CD14-positive monocyte (primary cell): ENCODE data around the gene OGFRL1. TPM values are rescaled to one million over a fixed set of nuclear protein-coding genes. Genes with fewer than 3 reads are reported as not detected.
A peak's percentile ranks its signal among the peaks of the same experiment; 100 is the strongest.

Source experiments
- DNase-seq, 3 donors: peaks; one replicate each; pipeline ENCODE4 v3.0.0-alpha.2; 2011 to 2022
- H2AFZ ChIP-seq: 2 replicates; pipeline ENCODE4 v1.6.0; 2012; ENCODE audit warnings: mild to moderate bottlenecking, low read depth, low read length, inconsistent platforms; ENCODE audit not compliant: insufficient read depth, poor library complexity, severe bottlenecking
- H3K27ac ChIP-seq, 2 donors: 1 replicate in 1 of 2; 2 replicates in 1 of 2; pipeline ENCODE4 v1.5.1; 2012 to 2013; ENCODE audit warnings: low read length in 2 of 2, control low read depth in 1 of 2, inconsistent platforms in 1 of 2, low read depth in 1 of 2, mild to moderate bottlenecking in 1 of 2
- H3K27me3 ChIP-seq, 2 donors: one replicate each; pipeline versions ENCODE4 v1.6.0 to v1.6.1; 2011 to 2013; ENCODE audit warnings: low read length in 2 of 2; ENCODE audit not compliant: control insufficient read depth in 2 of 2, insufficient read depth in 2 of 2
- H3K36me3 ChIP-seq, 2 donors: replicated peaks in 1 of 2; 1 replicate in 1 of 2; 2 replicates in 1 of 2; pipeline versions ENCODE4 v1.5.1 to v1.6.1; 2012 to 2013; ENCODE audit warnings: low read length in 2 of 2, control low read depth in 1 of 2, inconsistent platforms in 1 of 2, mild to moderate bottlenecking in 1 of 2; ENCODE audit not compliant: insufficient read depth in 2 of 2, control insufficient read depth in 1 of 2
- H3K4me1 ChIP-seq, 2 donors: 1 replicate in 1 of 2; 2 replicates in 1 of 2; pipeline versions ENCODE4 v1.5.1 to v1.6.1; 2012 to 2013; ENCODE audit warnings: low read length in 2 of 2, control low read depth in 1 of 2, inconsistent platforms in 1 of 2, mild to moderate bottlenecking in 1 of 2, moderate library complexity in 1 of 2; ENCODE audit not compliant: insufficient read depth in 2 of 2, control insufficient read depth in 1 of 2
- H3K4me2 ChIP-seq: replicated peaks from 2 replicates; pipeline ENCODE3; 2012; ENCODE audit warnings: low read length, moderate library complexity, mild to moderate bottlenecking; ENCODE audit not compliant: poor library complexity, severe bottlenecking; ENCODE audit errors: extremely low read depth
- H3K4me3 ChIP-seq, 3 experiments: fragments of 200-600 bp in 1 of 3; sonication (generic) in 1 of 3; replicated peaks in 1 of 3; 1 replicate in 2 of 3; 2 replicates in 1 of 3; pipeline ENCODE4 v1.5.1; 2011 to 2013; ENCODE audit warnings: low read length in 3 of 3, mild to moderate bottlenecking in 3 of 3, control low read depth in 2 of 3, low read depth in 2 of 3, inconsistent platforms in 1 of 3, moderate library complexity in 1 of 3
- H3K79me2 ChIP-seq: 2 replicates; pipeline ENCODE4 v1.6.0; 2012; ENCODE audit warnings: mild to moderate bottlenecking, control low read depth, inconsistent platforms, low read length, moderate library complexity; ENCODE audit not compliant: insufficient read depth
- H3K9ac ChIP-seq: 2 replicates; pipeline ENCODE4 v1.6.0; 2017; ENCODE audit warnings: low read length, mild to moderate bottlenecking; ENCODE audit not compliant: insufficient read depth, poor library complexity, severe bottlenecking
- H3K9me3 ChIP-seq, 2 donors: replicated peaks in 1 of 2; 1 replicate in 1 of 2; 2 replicates in 1 of 2; pipeline versions ENCODE4 v1.5.1 to v1.6.1; 2012 to 2013; ENCODE audit warnings: low read length in 2 of 2, control low read depth in 1 of 2; ENCODE audit not compliant: control insufficient read depth in 1 of 2, insufficient read depth in 1 of 2
- H4K20me1 ChIP-seq: 2 replicates; pipeline ENCODE4 v1.6.0; 2012; ENCODE audit warnings: mild to moderate bottlenecking, low read length, control low read depth, moderate library complexity; ENCODE audit not compliant: insufficient read depth
- H3K27ac Mint-ChIP-seq, 7 donors: one replicate each; pipeline ENCODE4 v1.8.0; 2020; ENCODE audit warnings: mild to moderate bottlenecking in 7 of 7, mixed read lengths in 7 of 7, moderate library complexity in 6 of 7, inconsistent platforms in 2 of 7
- H3K27me3 Mint-ChIP-seq, 3 donors: one replicate each; pipeline ENCODE4 v1.8.0; 2021 to 2022; ENCODE audit warnings: low read depth in 3 of 3, mild to moderate bottlenecking in 3 of 3, mixed read lengths in 3 of 3, moderate library complexity in 3 of 3, inconsistent platforms in 1 of 3
- H3K36me3 Mint-ChIP-seq, 2 donors: one replicate each; pipeline ENCODE4 v1.8.0; 2020; ENCODE audit warnings: mixed read lengths in 2 of 2, inconsistent platforms in 1 of 2, mild to moderate bottlenecking in 1 of 2
- H3K4me1 Mint-ChIP-seq: one replicate; pipeline ENCODE4 v1.8.0; 2020; ENCODE audit warnings: mild to moderate bottlenecking, mixed read lengths
- H3K4me3 Mint-ChIP-seq, 2 donors: one replicate each; pipeline ENCODE4 v1.8.0; 2020; ENCODE audit warnings: mild to moderate bottlenecking in 2 of 2, mixed read lengths in 2 of 2, moderate library complexity in 1 of 2
- H3K9me3 Mint-ChIP-seq, 7 donors: one replicate each; pipeline ENCODE4 v1.8.0; 2020 to 2022; ENCODE audit warnings: mixed read lengths in 7 of 7, mild to moderate bottlenecking in 6 of 7, moderate library complexity in 6 of 7, inconsistent platforms in 2 of 7
- CTCF ChIP-seq: fragments of 200-600 bp; IDR thresholded peaks from one replicate; pipeline ENCODE4 v1.8.0; 2022; ENCODE audit warnings: antibody characterized with exemption, mild to moderate bottlenecking
- WGBS: methylation state at CpG from one replicate; pipeline ENCODE4 v1.1.5; 2013; ENCODE audit warnings: missing lambda C conversion rate; ENCODE audit not compliant: insufficient coverage; 5-methylcytosine and 5-hydroxymethylcytosine counted together
- intact Hi-C, 2 donors: fragments of 100-400 bp; cut with micrococcal nuclease; formaldehyde crosslinking; loops; one replicate each; pipeline versions ENCODE4 v1.15.0 to v1.15.1; 2023
- polyA plus RNA-seq, 3 donors: library from polyadenylated mRNA; depleted of rRNA in 1 of 3; unstranded in 2 of 3; stranded (reverse) in 1 of 3; fragments of 300-500 nt in 2 of 3; fragments of >200 nt in 1 of 3; fragmentation: Illumina TruSeq in 2 of 3; gene quantifications; 1 replicate in 2 of 3; 2 replicates in 1 of 3; pipeline ENCODE4 v1.2.3, GENCODE V29; 2012 to 2021

Gene OGFRL1
- polyA plus RNA-seq, 3 donors = 52.9 to 72.8 (median 58.3) TPM

DNA sequence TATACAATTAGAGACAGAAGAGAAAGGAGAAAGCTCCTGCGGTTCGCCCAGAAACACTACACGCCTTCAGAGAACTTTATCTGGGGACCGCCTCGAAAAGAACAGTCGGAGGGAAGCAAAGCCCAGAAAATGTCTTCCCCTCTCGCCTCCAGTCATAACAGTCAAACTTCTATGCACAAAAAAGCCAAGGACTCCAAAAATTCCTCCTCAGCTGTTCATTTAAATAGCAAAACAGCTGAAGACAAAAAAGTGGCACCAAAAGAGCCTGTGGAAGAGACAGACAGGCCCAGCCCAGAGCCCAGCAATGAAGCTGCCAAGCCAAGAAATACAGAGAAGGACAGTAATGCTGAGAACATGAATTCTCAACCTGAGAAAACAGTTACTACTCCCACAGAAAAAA, 12.9 kb downstream of the OGFRL1 start:
- no peaks in the 10 kb centered on the region for H3K9me3 ChIP-seq
- 97% methylated on average over 4 of the region's 7 CpGs for WGBS
- no peak overlapping the region for H3K9ac ChIP-seq
- peaks cover 57 to 60% of the 10 kb centered on the region in 2 donors for H3K36me3 Mint-ChIP-seq
- intact Hi-C loops = no loop called here
- H3K27ac Mint-ChIP-seq = peak overlapping the region in 3 of 7 donors; percentile 15 to 72 (median 52)
- no peaks in the 10 kb centered on the region for H3K27me3 Mint-ChIP-seq
- H3K4me3 ChIP-seq = no peak overlapping the region
- H4K20me1 ChIP-seq = peaks cover 100% of the 10 kb centered on the region
- no peaks in the 10 kb centered on the region for H3K27me3 ChIP-seq
- H3K4me2 ChIP-seq = no peak overlapping the region
- peaks cover 9% of the 10 kb centered on the region for H3K4me1 Mint-ChIP-seq
- H2AFZ ChIP-seq = no peak overlapping the region
- no peak for TF ChIP-seq CTCF
- DNase-seq = no peak
- no peaks in the 10 kb centered on the region for H3K4me1 ChIP-seq
- H3K9me3 Mint-ChIP-seq = no peaks in the 10 kb centered on the region
- peaks cover 76 to 92% of the 10 kb centered on the region in 2 donors for H3K36me3 ChIP-seq
- H3K79me2 ChIP-seq = peaks cover 43% of the 10 kb centered on the region
- no peak overlapping the region for H3K4me3 Mint-ChIP-seq
- H3K27ac ChIP-seq = no peak overlapping the region

- peaks cover 13 to 15% of the 10 kb centered on the region in 2 donors for H3K36me3 Mint-ChIP-seq
- Histone ChIP-seq H3K27ac (no peak overlapping the region), H3K4me1 (no peaks in the 10 kb centered on the region), H3K36me3 (peaks cover 6 to 20% of the 10 kb centered on the region in 2 donors), H3K27me3 (no peaks in the 10 kb centered on the region), H2AFZ (no peak overlapping the region), H4K20me1 (peaks cover 54% of the 10 kb centered on the region), H3K4me2 (no peak overlapping the region), H3K9ac (no peak overlapping the region), H3K9me3 (no peaks in the 10 kb centered on the region), H3K79me2 (no peaks in the 10 kb centered on the region), H3K4me3 (no peak overlapping the region)
- no peak overlapping the region for H3K4me3 Mint-ChIP-seq
- H3K27me3 Mint-ChIP-seq = peaks cover 0 to 1% (median 0%) of the 10 kb centered on the region in 3 donors
- H3K4me1 Mint-ChIP-seq = peaks cover 8% of the 10 kb centered on the region
- DNase-seq = no peak
- intact Hi-C loops = no loop called here
- peak overlapping the region in 2 of 7 donors; percentile 1 to 32 for H3K27ac Mint-ChIP-seq
- WGBS = 100% methylated on average over 1 of the region's 2 CpGs
- H3K9me3 Mint-ChIP-seq = no peaks in the 10 kb centered on the region
- no peak for TF ChIP-seq CTCF
Observed at GRCh38 chr6:71309656-71310055, 21.0 kb downstream of the OGFRL1 start.
